Measurements from ENCODE around the gene SH3BP2. TPM values are rescaled to one million over a fixed set of nuclear protein-coding genes. Genes with fewer than 3 reads are reported as not detected.

SH3BP2 gene
- total and polyA plus RNA-seq, 4 donors, result 13.6 to 64.6 (median 43.3) TPM

DNA sequence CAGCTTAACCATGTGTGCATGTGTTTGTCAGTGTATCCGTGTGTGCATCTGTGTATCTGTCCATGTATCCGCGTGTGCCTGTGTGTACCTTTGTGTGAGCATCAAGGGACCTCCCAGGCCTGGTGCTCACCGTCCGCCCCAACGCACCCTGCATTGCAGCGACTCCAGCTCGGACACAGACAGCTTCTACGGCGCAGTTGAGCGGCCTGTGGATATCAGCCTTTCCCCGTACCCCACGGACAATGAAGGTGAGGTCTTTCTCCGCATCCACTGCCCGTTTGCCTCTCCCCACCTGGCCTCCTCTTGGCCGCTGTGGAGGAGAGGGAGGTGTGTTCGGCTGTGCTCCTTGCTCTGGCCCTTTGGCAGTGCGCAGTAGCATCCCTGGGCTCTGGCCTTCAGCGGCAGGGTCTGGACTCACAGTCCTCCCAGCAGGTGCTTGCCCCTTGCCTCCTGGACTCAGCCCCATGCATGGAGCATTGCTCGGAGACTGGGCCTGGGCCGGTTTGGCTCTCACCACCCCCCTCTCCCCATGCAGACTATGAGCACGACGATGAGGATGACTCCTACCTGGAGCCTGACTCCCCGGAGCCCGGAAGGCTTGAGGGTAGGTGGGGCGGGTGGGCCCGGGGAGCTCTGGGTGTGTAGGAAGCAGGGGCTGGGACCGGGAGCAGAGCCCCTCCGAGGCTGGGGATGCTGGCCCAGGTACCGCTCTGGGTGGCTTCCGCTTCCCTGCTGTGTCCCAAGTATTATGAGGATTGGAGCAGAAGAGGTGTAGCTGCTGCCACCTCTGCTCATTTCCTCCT is 34.4 kb downstream of the SH3BP2 start:
- WGBS (ENCODE audit: insufficient coverage), result 96% methylated on average over 24 of the region's 31 CpGs
- H3K4me1 ChIP-seq (ENCODE audit: control insufficient read depth, insufficient read depth, low read length), result peaks cover 14% of the 10 kb centered on the region
- no peaks in the 10 kb centered on the region for H3K27me3 ChIP-seq (ENCODE audit: control insufficient read depth, insufficient read depth, low read length)
- H3K9me3 ChIP-seq (ENCODE audit: control insufficient read depth, insufficient read depth, low read length), result no peaks in the 10 kb centered on the region
- DNase-seq (ENCODE audit: low read depth in 4 of 6, low spot score in 6 of 6), result no peak
- H3K4me3 ChIP-seq (ENCODE audit: low read depth, low read length), result no peak overlapping the region
- H3K27ac ChIP-seq (ENCODE audit: low read depth, low read length), result no peak overlapping the region
- peaks cover 100% of the 10 kb centered on the region for H3K36me3 ChIP-seq (ENCODE audit: control insufficient read depth, insufficient read depth, low read length)

DNA sequence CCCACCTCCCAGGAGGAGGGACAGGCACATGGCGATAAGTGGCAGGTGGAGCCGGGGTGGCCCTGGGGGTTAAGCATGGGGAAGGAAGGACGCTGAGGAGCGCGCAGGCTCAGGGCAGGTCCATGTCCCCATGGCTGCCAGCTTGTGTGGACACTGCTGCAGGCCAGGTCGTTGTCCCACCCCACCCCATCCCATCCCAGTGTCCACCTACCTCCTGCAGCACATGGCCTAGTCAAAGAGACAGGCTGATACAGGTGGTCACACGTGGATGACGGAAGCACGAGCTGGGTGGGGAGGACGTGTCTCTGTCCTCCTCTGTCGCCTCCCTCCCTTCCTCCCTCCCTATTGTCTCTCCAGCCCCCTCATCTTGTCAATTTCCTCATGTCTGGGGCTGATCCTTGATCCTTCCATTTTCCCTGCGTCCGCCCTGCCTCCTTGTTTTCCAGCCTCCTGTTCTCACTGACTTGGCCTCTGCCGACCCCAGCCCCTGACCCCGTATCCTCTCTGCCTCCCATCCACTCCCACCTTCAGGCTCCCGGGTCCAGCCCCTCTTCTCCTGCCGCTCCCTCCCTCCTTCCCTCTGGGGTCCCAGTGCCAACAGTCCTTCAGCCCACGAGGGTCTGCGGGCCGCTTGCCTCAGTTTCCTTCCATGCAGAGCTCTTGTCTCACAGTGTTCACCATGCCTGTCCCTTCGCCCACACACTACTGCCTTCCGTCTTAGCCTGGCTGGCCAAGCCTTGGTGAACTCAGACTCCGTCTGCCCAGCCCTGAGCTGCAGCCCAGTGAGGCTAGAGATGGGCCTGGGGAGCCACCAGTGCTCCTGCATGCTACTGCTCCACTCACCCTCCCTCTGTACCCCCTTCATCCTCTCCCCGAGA is 35.2 kb downstream of the SH3BP2 start:
- Histone ChIP-seq H3K27me3 (ENCODE audit: control insufficient read depth, insufficient read depth, low read length) (no peaks in the 10 kb centered on the region), H3K4me1 (ENCODE audit: control insufficient read depth, insufficient read depth, low read length) (peaks cover 14% of the 10 kb centered on the region), H3K27ac (ENCODE audit: low read depth, low read length) (no peak overlapping the region), H3K36me3 (ENCODE audit: control insufficient read depth, insufficient read depth, low read length) (peaks cover 100% of the 10 kb centered on the region), H3K4me3 (ENCODE audit: low read depth, low read length) (no peak overlapping the region), H3K9me3 (ENCODE audit: control insufficient read depth, insufficient read depth, low read length) (no peaks in the 10 kb centered on the region)
- no peak for DNase-seq (ENCODE audit: low read depth in 4 of 6, low spot score in 6 of 6)
- 86% methylated on average over 18 of the region's 24 CpGs for whole genome bisulfite sequencing (ENCODE audit: insufficient coverage)

GRCh38 chr4:2828758-2829181 is 35.9 kb downstream of the SH3BP2 start:
- H3K36me3 ChIP-seq (ENCODE audit: control insufficient read depth, insufficient read depth, low read length), result peaks cover 100% of the 10 kb centered on the region
- H3K4me3 ChIP-seq (ENCODE audit: low read depth, low read length), result no peak overlapping the region
- no peak for DNase-seq (ENCODE audit: low read depth in 4 of 6, low spot score in 6 of 6)
- peaks cover 14% of the 10 kb centered on the region for H3K4me1 ChIP-seq (ENCODE audit: control insufficient read depth, insufficient read depth, low read length)
- H3K27ac ChIP-seq (ENCODE audit: low read depth, low read length), result no peak overlapping the region
- no peaks in the 10 kb centered on the region for H3K9me3 ChIP-seq (ENCODE audit: control insufficient read depth, insufficient read depth, low read length)
- WGBS (ENCODE audit: insufficient coverage), result 90% methylated on average over 17 of the region's 17 CpGs
- H3K27me3 ChIP-seq (ENCODE audit: control insufficient read depth, insufficient read depth, low read length), result no peaks in the 10 kb centered on the region

- Histone ChIP-seq H3K27ac (ENCODE audit: low read depth, low read length) (no peak overlapping the region), H3K27me3 (ENCODE audit: control insufficient read depth, insufficient read depth, low read length) (no peaks in the 10 kb centered on the region), H3K4me3 (ENCODE audit: low read depth, low read length) (no peak overlapping the region), H3K4me1 (ENCODE audit: control insufficient read depth, insufficient read depth, low read length) (peaks cover 14% of the 10 kb centered on the region), H3K36me3 (ENCODE audit: control insufficient read depth, insufficient read depth, low read length) (peaks cover 100% of the 10 kb centered on the region), H3K9me3 (ENCODE audit: control insufficient read depth, insufficient read depth, low read length) (no peaks in the 10 kb centered on the region)
- no peak for DNase-seq (ENCODE audit: low read depth in 4 of 6, low spot score in 6 of 6)
- WGBS (ENCODE audit: insufficient coverage), result 99% methylated on average over 18 of the region's 18 CpGs
These were observed 36.5 kb downstream of the SH3BP2 start for GRCh38 chr4:2829321-2829932.

DNA sequence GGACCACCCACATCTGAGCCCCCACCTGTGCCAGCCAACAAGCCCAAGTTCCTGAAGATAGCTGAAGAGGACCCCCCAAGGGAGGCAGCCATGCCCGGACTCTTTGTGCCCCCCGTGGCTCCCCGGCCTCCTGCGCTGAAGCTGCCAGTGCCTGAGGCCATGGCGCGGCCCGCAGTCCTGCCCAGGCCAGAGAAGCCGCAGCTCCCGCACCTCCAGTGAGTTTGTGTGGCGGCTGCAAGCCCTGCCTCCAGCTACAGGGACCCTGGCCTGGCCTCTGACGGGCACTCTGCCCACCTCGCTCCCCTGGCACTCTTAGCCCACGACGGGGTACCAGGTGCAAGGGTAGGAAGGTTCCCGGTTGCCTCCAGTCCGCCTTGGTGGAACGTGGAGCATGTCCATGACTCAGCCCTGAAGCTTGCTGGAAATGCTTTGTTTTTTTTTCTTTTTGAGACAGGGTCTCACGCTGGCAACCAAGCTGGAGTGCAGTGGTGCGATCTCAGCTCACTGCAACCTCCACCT is 37.1 kb downstream of the SH3BP2 start:
- peaks cover 100% of the 10 kb centered on the region for H3K36me3 ChIP-seq (ENCODE audit: control insufficient read depth, insufficient read depth, low read length)
- no peak overlapping the region for H3K4me3 ChIP-seq (ENCODE audit: low read depth, low read length)
- 96% methylated on average over 19 of the region's 19 CpGs for WGBS (ENCODE audit: insufficient coverage)
- no peak for DNase-seq (ENCODE audit: low read depth in 4 of 6, low spot score in 6 of 6)
- H3K9me3 ChIP-seq (ENCODE audit: control insufficient read depth, insufficient read depth, low read length), result no peaks in the 10 kb centered on the region
- H3K27ac ChIP-seq (ENCODE audit: low read depth, low read length), result no peak overlapping the region
- peaks cover 12% of the 10 kb centered on the region for H3K4me1 ChIP-seq (ENCODE audit: control insufficient read depth, insufficient read depth, low read length)
- H3K27me3 ChIP-seq (ENCODE audit: control insufficient read depth, insufficient read depth, low read length), result no peaks in the 10 kb centered on the region

DNA sequence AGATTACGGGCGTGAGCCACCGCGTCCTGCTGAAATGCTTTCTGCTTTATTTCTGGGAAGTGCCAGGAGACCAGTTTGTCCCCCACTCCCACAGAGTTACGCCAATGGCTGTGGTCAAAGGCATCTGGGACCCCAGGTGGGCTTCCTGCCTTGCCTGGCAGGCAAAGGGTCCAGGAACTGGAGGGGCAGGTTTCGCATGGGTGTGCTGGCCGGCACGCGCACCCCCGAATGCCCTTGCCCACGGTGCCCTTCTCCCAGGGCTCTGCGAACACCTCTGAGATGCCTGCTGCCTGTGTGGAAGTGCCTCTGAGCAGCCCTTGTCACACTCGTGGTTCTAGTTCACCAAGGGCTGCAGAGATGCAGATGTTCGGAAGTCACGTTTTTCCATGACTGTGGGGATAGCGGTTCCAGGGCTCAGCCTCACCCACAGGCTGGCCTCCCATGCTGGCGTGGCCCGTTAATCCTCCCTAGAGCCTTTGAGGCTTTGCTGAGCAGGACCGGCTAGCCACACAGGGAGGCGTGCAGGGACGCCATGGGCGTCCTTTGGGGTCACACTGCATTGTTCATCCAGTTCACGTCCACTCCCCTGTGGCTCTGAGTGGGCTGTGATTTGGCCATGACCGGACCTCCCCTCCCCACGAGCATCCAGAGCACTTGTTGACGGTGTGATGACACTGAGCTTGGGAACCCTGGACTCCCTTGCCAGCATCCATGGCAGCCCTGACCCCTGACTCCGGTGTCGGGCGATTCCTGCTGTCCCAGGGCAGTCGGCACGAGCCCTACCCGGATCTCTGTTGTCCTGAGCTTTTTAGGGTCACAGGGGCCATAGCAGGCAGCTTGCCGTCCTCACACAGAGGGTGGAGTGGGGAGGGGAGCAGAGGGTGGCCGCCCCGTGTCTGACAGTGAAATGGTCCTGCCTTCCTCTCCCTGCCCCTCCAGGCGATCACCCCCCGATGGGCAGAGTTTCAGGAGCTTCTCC is 38.0 kb downstream of the SH3BP2 start:
- H3K4me3 ChIP-seq (ENCODE audit: low read depth, low read length), result no peak overlapping the region
- H3K27me3 ChIP-seq (ENCODE audit: control insufficient read depth, insufficient read depth, low read length), result no peaks in the 10 kb centered on the region
- no peaks in the 10 kb centered on the region for H3K9me3 ChIP-seq (ENCODE audit: control insufficient read depth, insufficient read depth, low read length)
- no peak for DNase-seq (ENCODE audit: low read depth in 4 of 6, low spot score in 6 of 6)
- H3K27ac ChIP-seq (ENCODE audit: low read depth, low read length), result no peak overlapping the region
- peaks cover 100% of the 10 kb centered on the region for H3K36me3 ChIP-seq (ENCODE audit: control insufficient read depth, insufficient read depth, low read length)
- peaks cover 4% of the 10 kb centered on the region for H3K4me1 ChIP-seq (ENCODE audit: control insufficient read depth, insufficient read depth, low read length)
- WGBS (ENCODE audit: insufficient coverage), result 90% methylated on average over 34 of the region's 37 CpGs

DNA sequence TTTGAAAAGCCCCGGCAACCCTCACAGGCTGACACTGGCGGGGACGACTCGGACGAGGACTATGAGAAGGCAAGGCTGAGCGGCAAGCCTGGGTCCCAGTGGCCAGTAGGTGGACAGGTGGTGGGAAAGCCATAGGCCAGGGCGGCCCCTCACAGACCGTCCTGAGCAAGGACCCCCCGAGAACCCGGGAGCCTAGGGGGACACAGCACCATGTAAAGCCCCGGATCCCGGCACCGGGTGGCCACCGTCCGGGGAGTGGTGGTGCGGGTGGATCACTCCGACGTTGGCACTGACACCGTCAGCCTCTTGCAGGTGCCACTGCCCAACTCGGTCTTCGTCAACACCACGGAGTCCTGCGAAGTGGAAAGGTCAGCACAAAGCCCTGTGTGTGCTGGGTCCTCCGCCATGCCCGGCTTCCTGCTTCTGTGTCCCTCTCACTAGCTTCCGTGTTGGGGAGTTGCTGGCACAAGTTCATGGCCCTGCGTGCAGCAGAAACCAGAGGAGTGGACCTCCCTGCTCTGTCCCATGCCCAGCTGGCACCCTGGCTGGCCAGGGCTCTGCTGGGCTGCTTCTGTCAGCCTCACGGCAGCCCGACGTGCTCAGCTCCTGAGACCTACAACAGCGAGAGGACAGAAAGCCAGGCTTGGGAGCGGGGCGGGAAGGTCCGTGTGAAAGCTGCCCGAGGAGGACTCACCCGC is 38.9 kb downstream of the SH3BP2 start:
- Histone ChIP-seq H3K36me3 (ENCODE audit: control insufficient read depth, insufficient read depth, low read length) (peaks cover 100% of the 10 kb centered on the region), H3K4me1 (ENCODE audit: control insufficient read depth, insufficient read depth, low read length) (peaks cover 9% of the 10 kb centered on the region), H3K27me3 (ENCODE audit: control insufficient read depth, insufficient read depth, low read length) (no peaks in the 10 kb centered on the region), H3K4me3 (ENCODE audit: low read depth, low read length) (no peak overlapping the region), H3K9me3 (ENCODE audit: control insufficient read depth, insufficient read depth, low read length) (no peaks in the 10 kb centered on the region), H3K27ac (ENCODE audit: low read depth, low read length) (no peak overlapping the region)
- WGBS (ENCODE audit: insufficient coverage), result 96% methylated on average over 36 of the region's 36 CpGs
- no peak for DNase-seq (ENCODE audit: low read depth in 4 of 6, low spot score in 6 of 6)

GRCh38 chr4:2832309-2832980 is 39.6 kb downstream of the SH3BP2 start:
- no peak for DNase-seq (ENCODE audit: low read depth in 4 of 6, low spot score in 6 of 6)
- H3K27me3 ChIP-seq (ENCODE audit: control insufficient read depth, insufficient read depth, low read length), result no peaks in the 10 kb centered on the region
- no peaks in the 10 kb centered on the region for H3K9me3 ChIP-seq (ENCODE audit: control insufficient read depth, insufficient read depth, low read length)
- H3K4me1 ChIP-seq (ENCODE audit: control insufficient read depth, insufficient read depth, low read length), result peaks cover 15% of the 10 kb centered on the region
- peaks cover 95% of the 10 kb centered on the region for H3K36me3 ChIP-seq (ENCODE audit: control insufficient read depth, insufficient read depth, low read length)
- H3K27ac ChIP-seq (ENCODE audit: low read depth, low read length), result no peak overlapping the region
- WGBS (ENCODE audit: insufficient coverage), result 95% methylated on average over 15 of the region's 20 CpGs
- H3K4me3 ChIP-seq (ENCODE audit: low read depth, low read length), result no peak overlapping the region

Data from spinal cord (tissue), 10 donors.